Kasumi-1 (cell line): Measurements from ENCODE around the gene NIT1.
"Not testable (repeated sequence)": the region's sequence is repeated elsewhere in the genome, so short reads cannot be mapped to it uniquely, and the experiment has no call there.

Experiments used
- DNase-seq, 2 experiments: peaks; one replicate each; lab custom pipeline; 2025; lab: John Stamatoyannopoulos, UW

Gene NIT1

GRCh38 chr1:161113915-161114314, 4.0 kb upstream of the NIT1 start:
- no peak for DNase-seq

- DNase-seq = no peak
Observed at GRCh38 chr1:161114556-161114955, 3.3 kb upstream of the NIT1 start.

GRCh38 chr1:161115132-161115711, 2.7 kb upstream of the NIT1 start:
- DNase-seq = no peak

- DNase-seq = not testable (repeated sequence)
Observed at GRCh38 chr1:161115961-161116360, 1.9 kb upstream of the NIT1 start.

- peak; percentile 85 to 88 for DNase-seq
Observed at GRCh38 chr1:161119092-161119903, 1.4 kb downstream of the NIT1 start.

GRCh38 chr1:161121042-161121650, 3.2 kb downstream of the NIT1 start:
- no peak for DNase-seq

GRCh38 chr1:161121834-161122233, 3.9 kb downstream of the NIT1 start:
- peak; percentile 47 for DNase-seq

GRCh38 chr1:161122967-161123366, 5.1 kb downstream of the NIT1 start:
- DNase-seq = no peak

- peak; percentile 50 to 55 for DNase-seq
Observed at GRCh38 chr1:161127649-161128048, 9.7 kb downstream of the NIT1 start.

GRCh38 chr1:161128591-161129420, 10.9 kb downstream of the NIT1 start:
- no peak for DNase-seq

- DNase-seq = no peak
Observed at GRCh38 chr1:161130266-161130665, 12.4 kb downstream of the NIT1 start.

GRCh38 chr1:161131523-161132409, 13.9 kb downstream of the NIT1 start:
- DNase-seq = peak; percentile 24 to 34

GRCh38 chr1:161132410-161133219, 14.7 kb downstream of the NIT1 start, which contains the start of gene DEDD:
Gene DEDD, minus strand, starts transcription at chr1:161132667. Its CDS starts 8,205 bp downstream, at chr1:161124462.
- peak; percentile 91 to 93 for DNase-seq

- DNase-seq = no peak
Observed at GRCh38 chr1:161133220-161133740, 15.4 kb downstream of the NIT1 start.

GRCh38 chr1:161137881-161138280, 20.0 kb downstream of the NIT1 start:
- DNase-seq = no peak

- no peak for DNase-seq
Observed at GRCh38 chr1:161138431-161138830, 20.5 kb downstream of the NIT1 start.

- peak; percentile 60 to 66 for DNase-seq
Observed at GRCh38 chr1:161139766-161140165, 21.9 kb downstream of the NIT1 start.

GRCh38 chr1:161140755-161141400, 23.0 kb downstream of the NIT1 start:
- DNase-seq = no peak

- no peak for DNase-seq
Observed at GRCh38 chr1:161145832-161146231, 27.9 kb downstream of the NIT1 start.
